GM19193 (cell line): Measurements from ENCODE around the gene GIMAP8.

Experiments used
- POLR2A ChIP-seq: IDR thresholded peaks from 4 replicates; pipeline ENCODE4 v1.6.1; 2011; ENCODE audit not compliant: insufficient read depth, insufficient read length; ENCODE audit errors: extremely low read depth

Gene GIMAP8

GRCh38 chr7:150442811-150443210, 7.6 kb upstream of the GIMAP8 start:
- no peak for TF ChIP-seq POLR2A

GRCh38 chr7:150443793-150444540, 6.5 kb upstream of the GIMAP8 start:
- no peak for TF ChIP-seq POLR2A

GRCh38 chr7:150444674-150445365, 5.6 kb upstream of the GIMAP8 start:
- TF ChIP-seq POLR2A, result no peak

- TF ChIP-seq POLR2A, result no peak
These were observed 4.0 kb upstream of the GIMAP8 start for GRCh38 chr7:150446288-150446938.

- peak; percentile 34 for TF ChIP-seq POLR2A
These were observed 2.3 kb upstream of the GIMAP8 start for GRCh38 chr7:150447966-150448788.

GRCh38 chr7:150448789-150449147, 1.7 kb upstream of the GIMAP8 start:
- no peak for TF ChIP-seq POLR2A

GRCh38 chr7:150449206-150449952, 1.1 kb upstream of the GIMAP8 start:
- TF ChIP-seq POLR2A, result no peak

GRCh38 chr7:150451097-150451793, 815 bp downstream of the GIMAP8 start:
- TF ChIP-seq POLR2A, result peak; percentile 29

GRCh38 chr7:150451833-150452461, 1.5 kb downstream of the GIMAP8 start:
- TF ChIP-seq POLR2A, result no peak

GRCh38 chr7:150453181-150453580, 2.8 kb downstream of the GIMAP8 start:
- no peak for TF ChIP-seq POLR2A

GRCh38 chr7:150453892-150454291, 3.5 kb downstream of the GIMAP8 start:
- TF ChIP-seq POLR2A, result no peak

- TF ChIP-seq POLR2A, result no peak
These were observed 7.8 kb downstream of the GIMAP8 start for GRCh38 chr7:150458235-150458634.

- no peak for TF ChIP-seq POLR2A
These were observed 8.3 kb downstream of the GIMAP8 start for GRCh38 chr7:150458756-150459155.
